Measurements from ENCODE around the gene CD244.

DNA sequence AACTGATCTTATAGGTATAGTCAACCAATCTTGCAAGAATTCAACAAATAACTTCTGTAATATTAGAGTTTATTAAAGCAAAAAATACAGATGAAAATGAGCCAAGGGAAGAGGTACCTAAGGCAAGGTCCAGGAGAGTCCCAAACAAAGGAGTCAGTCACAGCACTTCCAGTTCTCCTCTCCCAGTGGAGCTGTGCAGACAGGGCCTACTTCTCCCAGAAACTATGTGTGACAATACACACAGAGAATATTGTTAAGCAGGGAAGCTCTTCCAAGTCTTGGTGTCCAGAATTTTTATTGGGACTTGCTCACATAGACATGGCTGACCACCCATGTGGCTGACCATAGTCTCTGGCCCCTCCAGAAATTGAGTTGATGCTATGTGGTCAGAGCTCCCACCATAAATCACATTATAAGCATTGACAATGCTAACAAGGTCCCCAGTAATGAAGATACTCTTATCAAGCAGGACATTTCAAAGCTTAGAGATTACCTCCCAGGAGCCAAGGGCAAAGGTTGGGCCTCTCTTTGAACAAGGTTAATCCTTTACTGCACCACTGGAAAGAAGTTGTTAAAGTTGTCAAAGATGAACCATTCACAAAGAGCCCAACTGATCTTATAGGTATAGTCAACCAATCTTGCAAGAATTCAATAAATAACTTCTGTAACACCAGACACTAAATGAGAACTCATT, 3.5 kb upstream of the CD244 start:
- TF ChIP-seq ZNF274 (IDR thresholded peaks at IDR 0.05; ENCODE audit: low read depth, low read length) (no peak), SUZ12 (IDR thresholded peaks at IDR 0.05; ENCODE audit: extremely low read depth, insufficient read depth, insufficient read length) (no peak), YY1 (IDR thresholded peaks at IDR 0.05; ENCODE audit: insufficient read depth, insufficient read length) (no peak)

Measured in NT2/D1 (cell line).